H9 (cell line): ENCODE measurements around the gene FYN. TPM values are rescaled to one million over a fixed set of nuclear protein-coding genes. Genes with fewer than 3 reads are reported as not detected.

ENCODE experiments used
- DNase-seq: peaks from one replicate; pipeline ENCODE4 v3.0.0-alpha.2; 2017
- H2AFZ ChIP-seq: one replicate; pipeline ENCODE4 v1.6.1; 2013; ENCODE audit warnings: mild to moderate bottlenecking, low read length, control low read depth, moderate library complexity
- H2AK5ac ChIP-seq: 2 replicates; pipeline ENCODE4 v1.6.1; 2013; ENCODE audit warnings: low read length, control low read depth, mixed read lengths; ENCODE audit not compliant: insufficient read length
- H2BK120ac ChIP-seq: one replicate; pipeline ENCODE4 v1.6.1; 2013; ENCODE audit warnings: low read depth, mild to moderate bottlenecking, low read length, control low read depth, inconsistent platforms; ENCODE audit not compliant: poor library complexity, severe bottlenecking
- H2BK12ac ChIP-seq: 2 replicates; pipeline ENCODE4 v1.6.1; 2013; ENCODE audit warnings: low read length, control low read depth, mixed read lengths, low read depth; ENCODE audit not compliant: insufficient read length
- H2BK15ac ChIP-seq: 2 replicates; pipeline ENCODE4 v1.6.1; 2013; ENCODE audit warnings: low read depth, low read length, control low read depth
- H2BK20ac ChIP-seq: one replicate; pipeline ENCODE4 v1.6.1; 2013; ENCODE audit warnings: low read depth, mild to moderate bottlenecking, low read length, control low read depth, inconsistent platforms; ENCODE audit not compliant: poor library complexity, severe bottlenecking
- H2BK5ac ChIP-seq: 2 replicates; pipeline ENCODE4 v1.6.1; 2013; ENCODE audit warnings: low read length, control low read depth, mixed read lengths; ENCODE audit not compliant: insufficient read length
- H3K14ac ChIP-seq: 2 replicates; pipeline ENCODE4 v1.6.1; 2013; ENCODE audit warnings: low read length, control low read depth; ENCODE audit not compliant: insufficient read depth
- H3K18ac ChIP-seq: 2 replicates; pipeline ENCODE4 v1.6.1; 2013; ENCODE audit warnings: low read depth, mild to moderate bottlenecking, mixed read lengths, low read length, control low read depth; ENCODE audit not compliant: insufficient read length
- H3K23ac ChIP-seq: 2 replicates; pipeline ENCODE4 v1.6.1; 2013; ENCODE audit warnings: low read length, control low read depth, mixed read lengths, low read depth; ENCODE audit not compliant: insufficient read length
- H3K23me2 ChIP-seq: 2 replicates; pipeline ENCODE4 v1.6.1; 2013; ENCODE audit warnings: low read depth, mild to moderate bottlenecking, mixed read lengths, low read length, control low read depth; ENCODE audit not compliant: insufficient read length, poor library complexity, severe bottlenecking
- H3K27ac ChIP-seq: 2 replicates; pipeline ENCODE4 v1.5.1; 2013; ENCODE audit warnings: low read length, control low read depth, mixed read lengths, low read depth; ENCODE audit not compliant: insufficient read length
- H3K27me3 ChIP-seq: 2 replicates; pipeline ENCODE4 v1.6.1; 2013; ENCODE audit warnings: low read length, control low read depth, inconsistent platforms; ENCODE audit not compliant: insufficient read depth
- H3K4ac ChIP-seq: 2 replicates; pipeline ENCODE4 v1.6.1; 2013; ENCODE audit warnings: low read depth, mild to moderate bottlenecking, control low read depth, inconsistent platforms, low read length, moderate library complexity
- H3K4me1 ChIP-seq: 2 replicates; pipeline ENCODE4 v1.6.1; 2013; ENCODE audit warnings: low read length, control low read depth, inconsistent platforms; ENCODE audit not compliant: insufficient read depth
- H3K4me2 ChIP-seq: 2 replicates; pipeline ENCODE4 v1.6.1; 2013; ENCODE audit warnings: low read length, control low read depth, mixed read lengths; ENCODE audit not compliant: insufficient read length, insufficient read depth
- H3K56ac ChIP-seq: 2 replicates; pipeline ENCODE4 v1.6.1; 2013; ENCODE audit warnings: low read depth, mild to moderate bottlenecking, mixed read lengths, low read length, control low read depth; ENCODE audit not compliant: insufficient read length
- H3K79me1 ChIP-seq: 2 replicates; pipeline ENCODE4 v1.6.1; 2013; ENCODE audit warnings: low read depth, mild to moderate bottlenecking, moderate library complexity, low read length, control low read depth, inconsistent platforms; ENCODE audit not compliant: insufficient read depth, poor library complexity, severe bottlenecking
- H3K79me2 ChIP-seq: 2 replicates; pipeline ENCODE4 v1.6.1; 2013; ENCODE audit warnings: low read length, control low read depth, inconsistent platforms; ENCODE audit not compliant: insufficient read depth
- H3K9ac ChIP-seq: 2 replicates; pipeline ENCODE4 v1.6.1; 2013; ENCODE audit warnings: low read length, control low read depth, mixed read lengths; ENCODE audit not compliant: insufficient read length; ENCODE audit errors: extremely low read depth
- H3K9me3 ChIP-seq: one replicate; pipeline ENCODE4 v1.6.1; 2013; ENCODE audit warnings: low read depth, low read length, inconsistent platforms; ENCODE audit not compliant: control insufficient read depth
- H3T11ph ChIP-seq: one replicate; pipeline ENCODE4 v1.6.1; 2013; ENCODE audit warnings: mild to moderate bottlenecking, low read length, control low read depth, inconsistent platforms
- H4K20me1 ChIP-seq: one replicate; pipeline ENCODE4 v1.6.1; 2013; ENCODE audit not compliant: control insufficient read depth, insufficient read length, insufficient read depth
- H4K5ac ChIP-seq: 2 replicates; pipeline ENCODE4 v1.6.1; 2013; ENCODE audit warnings: low read depth, mild to moderate bottlenecking, mixed read lengths, low read length, control low read depth; ENCODE audit not compliant: insufficient read length
- H4K8ac ChIP-seq: replicated peaks from 2 replicates; pipeline ENCODE4 v1.6.1; 2013; ENCODE audit warnings: low read length, control low read depth, mixed read lengths, low read depth; ENCODE audit not compliant: insufficient read length
- H4K91ac ChIP-seq: 2 replicates; pipeline ENCODE4 v1.6.1; 2013; ENCODE audit warnings: low read depth, mild to moderate bottlenecking, moderate library complexity, mixed read lengths, low read length, control low read depth; ENCODE audit not compliant: insufficient read length
- H3K27ac Mint-ChIP-seq, 3 experiments: 2 replicates in 2 of 3; 3 replicates in 1 of 3; pipeline ENCODE4 v1.8.0; 2020 to 2021; ENCODE audit warnings: mixed read lengths in 3 of 3, mild to moderate bottlenecking in 1 of 3, moderate library complexity in 1 of 3
- H3K27me3 Mint-ChIP-seq: 2 replicates; pipeline ENCODE4 v1.8.0; 2021; ENCODE audit warnings: low read depth, mild to moderate bottlenecking, moderate library complexity, mixed read lengths
- H3K36me3 Mint-ChIP-seq, 3 experiments: 2 replicates in 2 of 3; 3 replicates in 1 of 3; pipeline ENCODE4 v1.8.0; 2020 to 2021; ENCODE audit warnings: low read depth in 3 of 3, mixed read lengths in 3 of 3; ENCODE audit not compliant: insufficient read depth in 1 of 3
- H3K4me1 Mint-ChIP-seq, 2 experiments: 2 replicates each; pipeline ENCODE4 v1.8.0; 2020; ENCODE audit warnings: mixed read lengths in 2 of 2
- H3K4me3 Mint-ChIP-seq, 2 experiments: 2 replicates in 1 of 2; 3 replicates in 1 of 2; pipeline ENCODE4 v1.8.0; 2020 to 2021; ENCODE audit warnings: mild to moderate bottlenecking in 2 of 2, mixed read lengths in 2 of 2, moderate library complexity in 1 of 2
- H3K9me3 Mint-ChIP-seq, 2 experiments: 2 replicates in 1 of 2; 3 replicates in 1 of 2; pipeline ENCODE4 v1.8.0; 2020; ENCODE audit warnings: mild to moderate bottlenecking in 2 of 2, mixed read lengths in 2 of 2, moderate library complexity in 1 of 2
- WGBS: extraction: QIAGEN DNeasy Blood & Tissue Kit; methylation state at CpG from one replicate; pipeline ENCODE4 v1.1.7; 2013; ENCODE audit warnings: missing lambda C conversion rate, low lambda C conversion rate, mixed read lengths; ENCODE audit not compliant: insufficient read length; ENCODE audit errors: extremely low coverage; 5-methylcytosine and 5-hydroxymethylcytosine counted together
- total RNA-seq: library from RNA; stranded (reverse); gene quantifications from 2 replicates; pipeline ENCODE4 v1.2.1, GENCODE V29; 2021
- TF ChIP-seq, protein P1 (sequence below): fragments of 200-600 bp; sonication (generic); conservative IDR thresholded peaks from 3 replicates; pipeline ENCODE4 v1.8.0; 2021; ENCODE audit warnings: antibody characterized with exemption, mild to moderate bottlenecking

FYN gene
- total RNA-seq, 1 experiment from 2014 or later, result 64.8 TPM

DNA sequence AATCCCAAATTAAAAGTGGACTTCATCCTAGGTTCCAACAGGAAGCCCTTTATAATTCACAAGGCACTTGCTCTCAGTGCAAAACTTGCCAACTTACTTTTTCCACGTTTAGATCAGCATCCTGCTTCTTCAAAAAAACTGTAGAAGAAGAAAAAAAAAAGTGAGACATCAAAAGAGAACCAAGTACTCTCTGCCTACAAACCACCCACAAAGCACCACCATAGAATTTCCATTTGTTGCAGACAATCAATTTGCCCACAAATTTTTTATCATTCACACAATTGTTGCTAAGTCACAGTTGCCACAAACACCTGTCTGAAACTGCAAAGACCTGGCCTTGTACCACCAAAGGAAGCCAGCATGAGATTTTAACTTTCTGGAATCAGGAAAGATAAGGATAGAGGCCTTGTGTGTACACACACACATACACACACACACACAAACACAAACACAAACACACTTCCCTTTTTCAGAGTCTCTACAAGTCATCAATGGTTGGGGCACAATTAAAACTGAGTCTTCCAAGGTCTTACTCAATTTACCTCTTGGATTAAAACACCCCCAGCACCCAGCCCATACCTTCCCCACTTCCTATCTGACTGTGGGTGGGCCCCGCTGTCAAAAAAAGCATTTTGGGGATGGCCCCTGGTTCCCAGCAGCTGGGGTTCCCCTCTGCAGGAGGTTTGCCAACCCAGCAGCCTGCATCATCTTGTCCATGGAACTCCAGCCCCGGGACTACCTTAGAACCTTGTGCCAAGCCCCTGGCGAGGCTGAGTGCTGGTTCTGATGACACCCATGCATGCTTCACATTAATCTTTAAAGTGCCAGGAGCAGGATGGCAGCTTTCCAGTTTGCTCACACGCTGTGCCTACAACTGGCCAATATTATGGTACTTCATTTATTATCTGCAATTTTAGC, 26.5 kb downstream of the FYN start:
- Histone ChIP-seq H2AFZ (no peak overlapping the region), H2AK5ac (no peak overlapping the region), H3K9ac (no peak overlapping the region), H4K5ac (no peak overlapping the region), H2BK20ac (no peak overlapping the region), H2BK12ac (no peak overlapping the region), H4K20me1 (no peaks in the 10 kb centered on the region), H3K9me3 (no peaks in the 10 kb centered on the region), H2BK5ac (no peak overlapping the region), H3K56ac (no peak overlapping the region), H3T11ph (no peak overlapping the region), H3K79me2 (peaks cover 3% of the 10 kb centered on the region; the same call in 1 of the 2 replicates), H3K27me3 (no peaks in the 10 kb centered on the region), H2BK120ac (no peak overlapping the region), H3K27ac (no peak overlapping the region), H3K4me2 (no peak overlapping the region), H2BK15ac (no peak overlapping the region), H3K4me1 (peaks cover 25% of the 10 kb centered on the region), H3K23me2 (no peaks in the 10 kb centered on the region), H3K18ac (no peak overlapping the region), H3K79me1 (peaks cover 3% of the 10 kb centered on the region), H4K91ac (no peak overlapping the region), H3K23ac (no peak overlapping the region), H3K4ac (no peak overlapping the region), H4K8ac (no peak overlapping the region), H3K14ac (no peak overlapping the region)
- H3K36me3 Mint-ChIP-seq, result 0 out of 7 replicates have a peak, but pooled peaks cover 0 to 3% (median 0%) of the 10 kb centered on the region in 3 experiments
- TF ChIP-seq, protein P1, sequence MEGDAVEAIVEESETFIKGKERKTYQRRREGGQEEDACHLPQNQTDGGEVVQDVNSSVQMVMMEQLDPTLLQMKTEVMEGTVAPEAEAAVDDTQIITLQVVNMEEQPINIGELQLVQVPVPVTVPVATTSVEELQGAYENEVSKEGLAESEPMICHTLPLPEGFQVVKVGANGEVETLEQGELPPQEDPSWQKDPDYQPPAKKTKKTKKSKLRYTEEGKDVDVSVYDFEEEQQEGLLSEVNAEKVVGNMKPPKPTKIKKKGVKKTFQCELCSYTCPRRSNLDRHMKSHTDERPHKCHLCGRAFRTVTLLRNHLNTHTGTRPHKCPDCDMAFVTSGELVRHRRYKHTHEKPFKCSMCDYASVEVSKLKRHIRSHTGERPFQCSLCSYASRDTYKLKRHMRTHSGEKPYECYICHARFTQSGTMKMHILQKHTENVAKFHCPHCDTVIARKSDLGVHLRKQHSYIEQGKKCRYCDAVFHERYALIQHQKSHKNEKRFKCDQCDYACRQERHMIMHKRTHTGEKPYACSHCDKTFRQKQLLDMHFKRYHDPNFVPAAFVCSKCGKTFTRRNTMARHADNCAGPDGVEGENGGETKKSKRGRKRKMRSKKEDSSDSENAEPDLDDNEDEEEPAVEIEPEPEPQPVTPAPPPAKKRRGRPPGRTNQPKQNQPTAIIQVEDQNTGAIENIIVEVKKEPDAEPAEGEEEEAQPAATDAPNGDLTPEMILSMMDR, result no peak
- no peak overlapping the region for H3K4me3 Mint-ChIP-seq
- H3K27ac Mint-ChIP-seq, result no peak overlapping the region; a peak in 1 of 7 replicates
- H3K4me1 Mint-ChIP-seq, result peaks cover 50 to 51% of the 10 kb centered on the region in 2 experiments
- DNase-seq, result no peak
- WGBS, result no CpG with 5 or more reads among the region's 5 CpGs
- no peaks in the 10 kb centered on the region; the same call in 1 of the 2 replicates for H3K27me3 Mint-ChIP-seq
- H3K9me3 Mint-ChIP-seq, result no peaks in the 10 kb centered on the region
